ENCODE data around the gene SDK2. TPM values are rescaled to one million over a fixed set of nuclear protein-coding genes. Genes with fewer than 3 reads are reported as not detected.
"Not testable (repeated sequence)": the region's sequence is repeated elsewhere in the genome, so short reads cannot be mapped to it uniquely, and the experiment has no call there.

SDK2 gene
- total RNA-seq, 1 donor from 2014 or later = 11.0 TPM

DNA sequence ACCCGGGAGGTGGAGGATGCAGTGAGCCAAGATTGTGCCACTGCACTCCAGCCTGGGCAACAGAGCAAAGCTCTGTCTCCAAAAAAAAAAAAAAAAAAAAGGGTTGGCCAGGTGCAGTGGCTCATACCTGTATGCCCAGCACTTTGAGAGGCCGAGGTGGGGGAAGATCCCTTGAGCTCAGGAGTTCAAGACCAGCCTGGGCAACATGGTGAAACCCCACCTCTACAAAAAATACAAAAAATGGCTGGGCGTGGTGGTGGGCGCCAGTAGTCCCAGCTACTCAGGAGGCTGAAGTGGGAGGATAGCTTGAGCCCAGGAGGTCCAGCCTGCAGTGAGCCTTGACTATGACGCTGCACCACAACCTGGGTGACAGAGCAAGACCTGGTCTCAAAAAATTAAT lies 335.3 kb downstream of the SDK2 start:
- not testable (repeated sequence) for H3K27me3 ChIP-seq (ENCODE audit: control insufficient read depth in 3 of 3, insufficient read depth in 3 of 3, low read length in 3 of 3); H3K36me3 ChIP-seq (ENCODE audit: control insufficient read depth in 3 of 3, insufficient read depth in 3 of 3, low read length in 3 of 3); H3K9me3 ChIP-seq (ENCODE audit: control insufficient read depth in 3 of 3, low read length in 3 of 3)
- peaks cover 51 to 65% (median 60%) of the 10 kb centered on the region in 3 donors for H3K4me1 ChIP-seq (ENCODE audit: control insufficient read depth in 3 of 3, insufficient read depth in 3 of 3, low read length in 3 of 3)
- peak overlapping the region in 1 of 3 donors; percentile 40 for H3K9ac ChIP-seq (ENCODE audit: low read depth in 1 of 3, low read length in 3 of 3)
- peak overlapping the region; percentile 70 for H3K27ac ChIP-seq (ENCODE audit: low read depth, low read length)
- H3K4me3 ChIP-seq (ENCODE audit: low read length in 3 of 3) = peak overlapping the region in 2 of 3 donors; percentile 22 to 84

DNA sequence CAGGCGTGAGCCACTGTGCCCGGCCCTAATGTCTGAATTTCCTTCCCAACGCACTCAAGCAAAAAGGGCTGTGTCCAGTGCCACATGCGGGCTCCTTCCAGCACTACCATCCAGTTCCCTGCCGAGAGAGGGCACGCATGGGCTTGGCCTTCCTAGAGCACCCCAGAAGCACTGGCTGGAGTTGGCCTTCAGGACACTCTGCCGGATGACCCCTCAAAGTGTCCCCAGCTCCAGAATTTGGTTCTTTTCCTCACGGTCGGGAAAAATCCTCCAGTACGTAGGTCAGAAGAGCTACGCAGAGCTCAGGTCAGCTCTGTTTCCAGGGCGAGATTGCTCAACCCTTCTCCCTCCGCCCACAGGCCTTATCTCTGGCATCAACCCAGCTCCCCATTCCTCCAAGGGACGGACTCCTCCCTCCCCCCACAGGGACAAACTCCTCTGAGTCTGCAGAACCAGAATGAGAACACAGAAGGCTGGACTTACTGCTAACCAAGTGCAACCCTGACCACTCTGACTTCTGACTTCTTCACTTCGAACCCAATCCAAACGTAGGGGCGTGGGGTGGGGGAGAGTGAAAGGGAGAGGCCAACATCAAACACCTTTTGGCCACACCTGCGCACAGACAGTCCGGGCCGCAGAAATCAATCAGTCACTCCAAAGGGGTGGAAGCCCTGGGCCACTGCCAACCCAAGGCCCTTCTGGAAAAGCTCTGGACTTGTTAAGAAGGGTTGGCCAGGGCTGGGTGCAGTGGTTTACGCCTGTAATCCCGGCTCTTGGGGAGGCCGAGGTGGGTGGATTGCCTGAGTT lies 336.0 kb downstream of the SDK2 start:
- Histone ChIP-seq H3K36me3 (ENCODE audit: control insufficient read depth in 3 of 3, insufficient read depth in 3 of 3, low read length in 3 of 3) (peaks cover 0 to 3% (median 0%) of the 10 kb centered on the region in 3 donors), H3K4me3 (ENCODE audit: low read length in 3 of 3) (peak overlapping the region; percentile 48 to 67 (median 62)), H3K9ac (ENCODE audit: low read depth in 1 of 3, low read length in 3 of 3) (peak overlapping the region; percentile 46 to 76 (median 52)), H3K27me3 (ENCODE audit: control insufficient read depth in 3 of 3, insufficient read depth in 3 of 3, low read length in 3 of 3) (peaks cover 0 to 2% (median 0%) of the 10 kb centered on the region in 3 donors), H3K9me3 (ENCODE audit: control insufficient read depth in 3 of 3, low read length in 3 of 3) (no peaks in the 10 kb centered on the region), H3K27ac (ENCODE audit: low read depth, low read length) (peak overlapping the region; percentile 70), H3K4me1 (ENCODE audit: control insufficient read depth in 3 of 3, insufficient read depth in 3 of 3, low read length in 3 of 3) (peaks cover 54 to 70% (median 63%) of the 10 kb centered on the region in 3 donors)

DNA sequence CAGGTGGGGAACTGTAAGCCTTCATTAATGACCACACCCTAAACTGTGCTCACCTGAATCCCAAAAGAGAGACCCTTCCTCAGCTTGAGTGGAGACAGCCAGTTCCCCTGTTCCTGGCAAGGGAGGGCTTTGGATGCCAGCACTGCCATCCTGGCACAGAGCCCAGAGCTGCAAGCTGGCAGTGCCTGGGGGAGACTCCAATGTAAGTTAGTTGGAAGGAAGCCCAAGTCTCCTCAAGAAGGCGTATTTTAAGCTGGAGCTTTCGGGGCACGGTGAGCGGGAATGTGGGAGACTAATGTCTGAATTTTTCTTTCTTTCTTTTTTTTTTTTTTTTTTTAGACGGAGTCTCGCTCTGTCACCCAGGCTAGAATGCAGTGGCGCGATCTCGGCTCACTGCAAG lies 337.1 kb downstream of the SDK2 start:
- Histone ChIP-seq H3K4me3 (ENCODE audit: low read length in 3 of 3) (no peak overlapping the region), H3K9ac (ENCODE audit: low read depth in 1 of 3, low read length in 3 of 3) (no peak overlapping the region), H3K27ac (ENCODE audit: low read depth, low read length) (peak overlapping the region; percentile 41), H3K4me1 (ENCODE audit: control insufficient read depth in 3 of 3, insufficient read depth in 3 of 3, low read length in 3 of 3) (peaks cover 50 to 63% (median 63%) of the 10 kb centered on the region in 3 donors), H3K27me3 (ENCODE audit: control insufficient read depth in 3 of 3, insufficient read depth in 3 of 3, low read length in 3 of 3) (peaks cover 0 to 2% (median 0%) of the 10 kb centered on the region in 3 donors), H3K36me3 (ENCODE audit: control insufficient read depth in 3 of 3, insufficient read depth in 3 of 3, low read length in 3 of 3) (peaks cover 0 to 3% (median 0%) of the 10 kb centered on the region in 3 donors), H3K9me3 (ENCODE audit: control insufficient read depth in 3 of 3, low read length in 3 of 3) (no peaks in the 10 kb centered on the region)

DNA sequence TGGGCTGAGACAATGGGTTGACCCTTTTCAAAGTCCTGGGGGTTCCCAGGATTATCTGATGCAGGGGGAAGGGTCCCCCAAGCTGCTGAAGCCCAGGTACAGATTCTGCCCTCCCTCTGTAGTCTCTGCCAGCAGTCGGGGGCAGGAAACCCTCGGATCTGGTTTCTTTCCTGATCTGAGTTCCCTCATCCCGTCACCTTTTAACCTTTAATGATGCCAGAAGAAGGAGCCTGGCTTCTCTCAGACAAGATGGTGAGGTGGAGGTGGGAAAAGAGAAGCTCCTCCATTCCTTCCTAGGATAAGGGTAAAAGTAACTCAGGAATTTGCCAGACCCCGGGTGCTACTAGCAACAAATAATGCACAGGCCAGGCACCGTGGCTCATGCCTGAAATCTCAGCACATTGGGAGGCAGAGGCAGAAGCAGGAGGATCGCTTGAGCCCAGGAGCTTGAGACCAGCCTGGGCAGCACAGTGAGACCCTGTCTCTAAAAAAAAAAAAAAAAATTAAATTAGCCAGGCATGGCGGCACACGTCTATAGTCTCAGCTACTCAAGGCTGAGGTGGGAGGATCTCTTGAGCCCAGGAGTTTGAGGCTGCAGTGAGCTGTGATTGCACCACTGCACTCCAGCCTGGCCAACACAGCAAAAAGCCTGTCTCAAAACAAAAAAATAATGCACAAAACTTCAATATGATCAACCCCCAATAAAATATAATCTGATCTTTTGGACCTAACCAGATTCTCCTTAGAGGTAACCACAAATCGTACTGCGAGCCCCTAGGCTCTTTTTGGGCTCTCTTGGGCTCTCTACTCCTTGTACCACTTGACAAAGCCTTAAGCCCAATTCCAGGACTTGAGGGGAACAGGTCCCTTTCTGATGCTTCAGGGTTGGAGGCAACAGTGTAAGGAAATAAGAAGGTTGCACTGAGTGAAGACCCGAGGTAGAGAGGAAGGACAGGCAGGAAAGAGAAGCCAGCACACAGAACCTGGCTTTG lies 338.1 kb downstream of the SDK2 start:
- H3K9ac ChIP-seq (ENCODE audit: low read depth in 1 of 3, low read length in 3 of 3) = peak overlapping the region; percentile 69 to 82 (median 72)
- peak overlapping the region; percentile 83 for H3K27ac ChIP-seq (ENCODE audit: low read depth, low read length)
- peak overlapping the region; percentile 66 to 71 (median 68) for H3K4me3 ChIP-seq (ENCODE audit: low read length in 3 of 3)
- peaks cover 0 to 3% (median 0%) of the 10 kb centered on the region in 3 donors for H3K36me3 ChIP-seq (ENCODE audit: control insufficient read depth in 3 of 3, insufficient read depth in 3 of 3, low read length in 3 of 3)
- peaks cover 47 to 63% (median 59%) of the 10 kb centered on the region in 3 donors for H3K4me1 ChIP-seq (ENCODE audit: control insufficient read depth in 3 of 3, insufficient read depth in 3 of 3, low read length in 3 of 3)
- H3K9me3 ChIP-seq (ENCODE audit: control insufficient read depth in 3 of 3, low read length in 3 of 3) = no peaks in the 10 kb centered on the region
- H3K27me3 ChIP-seq (ENCODE audit: control insufficient read depth in 3 of 3, insufficient read depth in 3 of 3, low read length in 3 of 3) = peaks cover 0 to 2% (median 0%) of the 10 kb centered on the region in 3 donors

DNA sequence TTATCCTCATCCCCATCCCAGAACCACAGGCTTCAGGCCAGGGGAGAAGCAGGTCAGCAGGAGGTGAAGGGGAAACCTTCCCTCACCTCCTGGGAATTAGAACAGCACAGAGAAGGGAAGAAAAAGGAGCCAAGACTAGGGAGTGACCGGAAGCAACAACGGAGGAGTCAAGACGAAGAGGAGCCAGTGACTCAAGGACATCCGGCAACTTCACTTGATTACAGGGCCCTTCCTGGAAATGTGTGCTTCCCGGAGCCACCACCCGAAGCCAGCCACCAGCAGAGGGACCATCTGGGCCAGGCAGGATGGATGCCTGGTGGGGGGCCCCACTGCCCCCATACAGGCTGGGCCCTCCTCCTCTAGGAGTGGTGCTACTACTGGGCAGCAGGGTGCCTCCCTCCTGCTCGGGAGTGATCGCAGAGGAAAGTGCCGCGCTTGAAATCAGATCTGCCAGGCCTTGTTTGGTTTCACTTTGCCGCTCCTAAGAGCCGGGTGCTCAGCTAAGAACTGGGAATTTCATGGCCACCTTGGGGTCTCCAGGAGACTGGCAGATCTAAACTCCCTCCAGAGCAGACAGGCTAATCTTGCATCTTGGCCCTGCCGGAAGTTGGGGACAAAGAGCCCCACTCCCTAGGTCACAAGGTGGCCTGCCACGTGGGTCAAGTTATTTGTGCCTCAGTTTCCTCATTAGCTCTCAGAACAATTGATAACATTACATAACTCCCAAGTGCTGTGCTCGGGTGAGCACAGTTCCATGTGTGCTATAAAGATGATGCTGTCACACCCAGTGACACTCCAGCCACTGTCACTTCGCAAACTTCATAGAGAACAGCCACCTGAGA lies 339.1 kb downstream of the SDK2 start:
- Histone ChIP-seq H3K27ac (ENCODE audit: low read depth, low read length) (peak overlapping the region; percentile 83), H3K9me3 (ENCODE audit: control insufficient read depth in 3 of 3, low read length in 3 of 3) (no peaks in the 10 kb centered on the region), H3K9ac (ENCODE audit: low read depth in 1 of 3, low read length in 3 of 3) (peak overlapping the region; percentile 69 to 82 (median 72)), H3K4me3 (ENCODE audit: low read length in 3 of 3) (peak overlapping the region; percentile 66 to 71 (median 68)), H3K36me3 (ENCODE audit: control insufficient read depth in 3 of 3, insufficient read depth in 3 of 3, low read length in 3 of 3) (peaks cover 0 to 3% (median 0%) of the 10 kb centered on the region in 3 donors), H3K4me1 (ENCODE audit: control insufficient read depth in 3 of 3, insufficient read depth in 3 of 3, low read length in 3 of 3) (peaks cover 47 to 60% (median 59%) of the 10 kb centered on the region in 3 donors), H3K27me3 (ENCODE audit: control insufficient read depth in 3 of 3, insufficient read depth in 3 of 3, low read length in 3 of 3) (peaks cover 0 to 2% (median 0%) of the 10 kb centered on the region in 3 donors)

DNA sequence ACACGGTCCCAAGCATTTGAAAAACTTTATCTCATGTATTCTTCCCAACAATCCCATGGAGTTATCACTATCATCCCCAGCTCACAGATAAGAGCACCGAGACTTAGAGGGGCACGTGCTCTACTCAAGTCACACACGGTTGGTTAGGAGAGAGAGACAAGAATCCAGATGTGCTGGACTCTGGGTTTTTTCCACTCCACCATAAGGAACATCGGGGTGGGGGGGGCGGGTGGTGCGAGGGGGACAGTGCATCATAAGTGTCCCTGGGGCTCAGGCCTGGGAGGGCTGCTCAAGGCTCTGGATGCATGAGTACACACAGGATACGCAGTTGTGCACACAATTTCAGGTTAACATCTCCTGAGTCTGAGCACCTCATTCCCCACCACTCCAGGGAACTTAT lies 339.8 kb downstream of the SDK2 start:
- Histone ChIP-seq H3K9ac (ENCODE audit: low read depth in 1 of 3, low read length in 3 of 3) (peak overlapping the region in 2 of 3 donors; percentile 72 to 82), H3K27me3 (ENCODE audit: control insufficient read depth in 3 of 3, insufficient read depth in 3 of 3, low read length in 3 of 3) (peaks cover 0 to 2% (median 0%) of the 10 kb centered on the region in 3 donors), H3K9me3 (ENCODE audit: control insufficient read depth in 3 of 3, low read length in 3 of 3) (no peaks in the 10 kb centered on the region), H3K4me1 (ENCODE audit: control insufficient read depth in 3 of 3, insufficient read depth in 3 of 3, low read length in 3 of 3) (peaks cover 45 to 60% (median 58%) of the 10 kb centered on the region in 3 donors), H3K36me3 (ENCODE audit: control insufficient read depth in 3 of 3, insufficient read depth in 3 of 3, low read length in 3 of 3) (peaks cover 0 to 3% (median 0%) of the 10 kb centered on the region in 3 donors), H3K27ac (ENCODE audit: low read depth, low read length) (peak overlapping the region; percentile 83), H3K4me3 (ENCODE audit: low read length in 3 of 3) (peak overlapping the region; percentile 66 to 71 (median 68))

DNA sequence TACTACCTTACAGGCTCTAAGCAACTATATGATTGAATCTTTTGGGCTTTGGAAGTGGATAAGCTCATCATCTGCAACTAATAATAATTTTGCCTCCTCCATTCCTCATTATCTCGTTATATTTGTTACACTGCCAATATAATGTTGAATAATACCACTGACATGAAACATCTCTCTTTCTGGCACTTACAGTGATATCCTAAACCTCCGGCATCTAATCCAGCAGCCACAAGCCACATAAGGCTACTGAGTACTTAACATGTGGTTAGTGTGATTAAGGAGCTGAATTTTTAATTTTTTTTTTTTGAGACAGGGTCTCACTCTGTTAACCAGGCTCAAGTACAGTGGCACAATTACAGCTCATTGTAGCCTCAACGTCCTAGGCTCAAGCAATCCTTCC lies 342.1 kb downstream of the SDK2 start:
- Histone ChIP-seq H3K27ac (ENCODE audit: low read depth, low read length) (no peak overlapping the region), H3K9ac (ENCODE audit: low read depth in 1 of 3, low read length in 3 of 3) (no peak overlapping the region), H3K9me3 (ENCODE audit: control insufficient read depth in 3 of 3, low read length in 3 of 3) (no peaks in the 10 kb centered on the region), H3K4me3 (ENCODE audit: low read length in 3 of 3) (no peak overlapping the region), H3K27me3 (ENCODE audit: control insufficient read depth in 3 of 3, insufficient read depth in 3 of 3, low read length in 3 of 3) (peaks cover 0 to 2% (median 0%) of the 10 kb centered on the region in 3 donors), H3K4me1 (ENCODE audit: control insufficient read depth in 3 of 3, insufficient read depth in 3 of 3, low read length in 3 of 3) (peaks cover 44 to 57% (median 57%) of the 10 kb centered on the region in 3 donors), H3K36me3 (ENCODE audit: control insufficient read depth in 3 of 3, insufficient read depth in 3 of 3, low read length in 3 of 3) (peaks cover 0 to 3% (median 0%) of the 10 kb centered on the region in 3 donors)

DNA sequence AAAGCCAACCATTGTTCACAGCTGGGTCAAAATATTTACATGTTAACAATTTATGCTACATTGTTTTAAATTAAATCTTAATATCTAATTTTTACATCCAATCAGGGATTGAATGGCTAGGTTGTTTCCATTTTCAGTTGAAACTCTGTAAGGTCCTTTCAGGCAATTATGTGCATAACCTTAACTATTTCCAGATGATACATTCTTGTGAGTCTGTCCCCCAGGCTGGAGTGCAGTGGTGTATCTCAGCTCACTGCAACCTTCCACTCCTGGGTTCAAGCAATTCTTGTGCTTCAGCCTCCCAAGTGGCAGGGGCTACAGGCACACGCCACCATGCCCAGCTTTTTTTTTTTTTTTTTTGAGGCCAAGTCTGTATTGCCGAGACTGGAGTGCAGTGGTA lies 342.9 kb downstream of the SDK2 start:
- H3K27me3 ChIP-seq (ENCODE audit: control insufficient read depth in 3 of 3, insufficient read depth in 3 of 3, low read length in 3 of 3) = no peaks in the 10 kb centered on the region

DNA sequence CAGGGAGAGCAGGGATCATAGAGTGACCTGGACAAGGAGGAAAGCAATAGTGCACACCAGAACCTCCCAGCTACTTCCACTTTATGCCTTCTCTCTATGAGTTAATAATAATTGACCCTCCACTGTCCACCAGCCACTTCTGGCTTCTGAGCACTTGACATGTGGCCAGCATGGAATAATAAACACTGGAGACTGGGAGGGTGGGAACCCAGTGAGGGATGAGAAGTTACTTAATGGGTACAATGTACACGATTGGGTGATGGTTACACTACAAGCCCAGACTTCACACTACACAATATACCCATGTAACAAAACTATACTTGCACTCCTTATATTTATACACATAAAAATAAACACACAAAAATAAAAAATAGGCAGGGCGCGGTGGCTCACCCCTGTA lies 343.9 kb downstream of the SDK2 start:
- no peak overlapping the region for H3K27ac ChIP-seq (ENCODE audit: low read depth, low read length)
- no peak overlapping the region for H3K4me3 ChIP-seq (ENCODE audit: low read length in 3 of 3)
- no peaks in the 10 kb centered on the region for H3K27me3 ChIP-seq (ENCODE audit: control insufficient read depth in 3 of 3, insufficient read depth in 3 of 3, low read length in 3 of 3)
- H3K9me3 ChIP-seq (ENCODE audit: control insufficient read depth in 3 of 3, low read length in 3 of 3) = no peaks in the 10 kb centered on the region
- no peak overlapping the region for H3K9ac ChIP-seq (ENCODE audit: low read depth in 1 of 3, low read length in 3 of 3)
- H3K36me3 ChIP-seq (ENCODE audit: control insufficient read depth in 3 of 3, insufficient read depth in 3 of 3, low read length in 3 of 3) = no peaks in the 10 kb centered on the region
- peaks cover 27 to 40% (median 39%) of the 10 kb centered on the region in 3 donors for H3K4me1 ChIP-seq (ENCODE audit: control insufficient read depth in 3 of 3, insufficient read depth in 3 of 3, low read length in 3 of 3)

More for the DNA sequence above, 342.9 kb downstream of the SDK2 start:
- Histone ChIP-seq H3K4me3 (ENCODE audit: low read length in 3 of 3) (no peak overlapping the region), H3K4me1 (ENCODE audit: control insufficient read depth in 3 of 3, insufficient read depth in 3 of 3, low read length in 3 of 3) (peaks cover 36 to 49% (median 49%) of the 10 kb centered on the region in 3 donors), H3K9ac (ENCODE audit: low read depth in 1 of 3, low read length in 3 of 3) (no peak overlapping the region), H3K36me3 (ENCODE audit: control insufficient read depth in 3 of 3, insufficient read depth in 3 of 3, low read length in 3 of 3) (no peaks in the 10 kb centered on the region), H3K9me3 (ENCODE audit: control insufficient read depth in 3 of 3, low read length in 3 of 3) (no peaks in the 10 kb centered on the region), H3K27ac (ENCODE audit: low read depth, low read length) (no peak overlapping the region)

All from skeletal muscle tissue (tissue), 4 donors.